Coronary artery (tissue), 2 donors: Measurements from ENCODE around the gene MADCAM1.

Source experiments
- DNase-seq: peaks from one replicate; pipeline ENCODE4 v3.0.0-alpha.2; 2017; ENCODE audit warnings: low spot score
- H3K27ac ChIP-seq, 2 donors: fragments of 200-600 bp; sonication (generic); one replicate each; pipeline ENCODE4 v1.5.1; 2016 to 2019
- H3K4me3 ChIP-seq: fragments of 200-600 bp; sonication (generic); 2 replicates; pipeline ENCODE4 v1.5.1; 2016; ENCODE audit warnings: mild to moderate bottlenecking, moderate library complexity
- TF ChIP-seq, protein P1 (sequence below): fragments of 200-600 bp; sonication (generic); IDR thresholded peaks from one replicate; pipeline ENCODE4 v1.5.1; 2019; ENCODE audit warnings: antibody characterized with exemption

The MADCAM1 gene

DNA sequence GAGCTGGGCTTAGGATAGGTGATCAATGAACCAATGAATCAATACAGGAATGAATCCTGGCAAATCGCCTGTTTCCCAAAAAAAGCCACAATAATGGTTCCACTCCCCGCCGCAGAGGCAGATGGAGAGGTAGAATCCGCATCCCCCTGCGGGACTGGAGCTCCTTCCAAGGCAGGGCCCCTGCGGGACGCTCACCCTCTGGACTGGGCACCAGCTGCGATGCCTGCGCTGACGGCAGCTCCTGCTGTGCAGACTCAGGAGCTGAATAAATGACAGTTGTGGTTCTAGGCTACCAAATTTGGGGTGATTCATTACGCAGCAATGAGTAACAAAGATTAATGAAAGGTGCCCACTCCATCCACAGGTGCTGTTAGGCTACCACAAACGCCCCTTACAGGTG, 26.4 kb downstream of the MADCAM1 start:
- no peak overlapping the region for H3K27ac ChIP-seq
- TF ChIP-seq, protein P1, sequence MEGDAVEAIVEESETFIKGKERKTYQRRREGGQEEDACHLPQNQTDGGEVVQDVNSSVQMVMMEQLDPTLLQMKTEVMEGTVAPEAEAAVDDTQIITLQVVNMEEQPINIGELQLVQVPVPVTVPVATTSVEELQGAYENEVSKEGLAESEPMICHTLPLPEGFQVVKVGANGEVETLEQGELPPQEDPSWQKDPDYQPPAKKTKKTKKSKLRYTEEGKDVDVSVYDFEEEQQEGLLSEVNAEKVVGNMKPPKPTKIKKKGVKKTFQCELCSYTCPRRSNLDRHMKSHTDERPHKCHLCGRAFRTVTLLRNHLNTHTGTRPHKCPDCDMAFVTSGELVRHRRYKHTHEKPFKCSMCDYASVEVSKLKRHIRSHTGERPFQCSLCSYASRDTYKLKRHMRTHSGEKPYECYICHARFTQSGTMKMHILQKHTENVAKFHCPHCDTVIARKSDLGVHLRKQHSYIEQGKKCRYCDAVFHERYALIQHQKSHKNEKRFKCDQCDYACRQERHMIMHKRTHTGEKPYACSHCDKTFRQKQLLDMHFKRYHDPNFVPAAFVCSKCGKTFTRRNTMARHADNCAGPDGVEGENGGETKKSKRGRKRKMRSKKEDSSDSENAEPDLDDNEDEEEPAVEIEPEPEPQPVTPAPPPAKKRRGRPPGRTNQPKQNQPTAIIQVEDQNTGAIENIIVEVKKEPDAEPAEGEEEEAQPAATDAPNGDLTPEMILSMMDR, result no peak
- peak; percentile 54 for DNase-seq
- no peak overlapping the region for H3K4me3 ChIP-seq

DNA sequence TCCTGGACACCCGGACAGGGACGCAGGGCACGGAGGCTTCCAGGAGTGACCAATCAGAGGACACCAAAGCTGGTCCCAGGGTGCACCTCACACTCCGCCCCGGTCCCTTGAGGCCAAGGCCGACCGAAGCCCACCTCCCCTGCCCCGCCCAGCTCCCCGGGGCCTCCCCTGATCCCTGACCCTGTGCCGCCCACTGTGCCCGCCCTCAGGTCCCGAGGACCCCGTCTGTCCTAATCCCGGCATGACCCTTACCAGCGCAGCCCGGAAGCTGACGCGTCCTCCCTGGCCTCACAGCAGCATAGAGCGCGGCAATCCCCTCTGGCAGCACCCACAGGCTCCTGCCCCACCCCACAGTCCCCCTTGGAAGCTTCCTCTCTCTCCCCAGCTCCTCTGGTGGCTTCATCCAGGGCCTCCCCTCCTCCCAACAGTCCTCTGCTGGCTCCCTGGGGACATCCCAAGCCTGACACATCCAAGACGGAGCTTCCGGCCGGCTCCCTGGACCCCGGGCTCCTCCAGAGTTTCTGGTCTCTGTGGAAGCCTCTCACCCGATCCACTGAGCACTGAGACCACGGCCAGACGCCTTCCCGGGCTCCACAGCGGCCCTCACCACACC, 27.9 kb downstream of the MADCAM1 start:
- Histone ChIP-seq H3K27ac (no peak overlapping the region), H3K4me3 (no peak overlapping the region)
- TF ChIP-seq, protein P1, result no peak
- peak; percentile 71 for DNase-seq

DNA sequence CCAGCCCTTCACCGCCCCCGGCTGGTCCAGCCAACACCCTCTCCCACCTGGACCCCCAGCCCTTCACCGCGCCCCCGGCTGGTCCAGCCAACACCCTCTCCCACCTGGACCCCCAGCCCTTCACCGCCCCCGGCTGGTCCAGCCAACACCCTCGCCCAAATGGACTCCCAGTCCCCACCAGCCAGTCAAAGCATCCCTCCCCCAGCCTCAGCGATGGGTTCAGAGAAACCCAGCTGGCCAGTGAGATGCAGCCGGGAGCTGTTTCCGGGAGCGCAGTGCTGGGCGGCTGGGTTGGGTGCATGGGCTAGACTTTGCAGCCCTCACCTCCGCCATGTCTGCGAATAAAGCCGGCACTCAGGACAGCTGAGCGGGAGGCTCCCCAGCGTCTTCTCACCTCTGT, 28.7 kb downstream of the MADCAM1 start:
- H3K4me3 ChIP-seq, result no peak overlapping the region
- TF ChIP-seq, protein P1, result no peak
- no peak for DNase-seq

DNA sequence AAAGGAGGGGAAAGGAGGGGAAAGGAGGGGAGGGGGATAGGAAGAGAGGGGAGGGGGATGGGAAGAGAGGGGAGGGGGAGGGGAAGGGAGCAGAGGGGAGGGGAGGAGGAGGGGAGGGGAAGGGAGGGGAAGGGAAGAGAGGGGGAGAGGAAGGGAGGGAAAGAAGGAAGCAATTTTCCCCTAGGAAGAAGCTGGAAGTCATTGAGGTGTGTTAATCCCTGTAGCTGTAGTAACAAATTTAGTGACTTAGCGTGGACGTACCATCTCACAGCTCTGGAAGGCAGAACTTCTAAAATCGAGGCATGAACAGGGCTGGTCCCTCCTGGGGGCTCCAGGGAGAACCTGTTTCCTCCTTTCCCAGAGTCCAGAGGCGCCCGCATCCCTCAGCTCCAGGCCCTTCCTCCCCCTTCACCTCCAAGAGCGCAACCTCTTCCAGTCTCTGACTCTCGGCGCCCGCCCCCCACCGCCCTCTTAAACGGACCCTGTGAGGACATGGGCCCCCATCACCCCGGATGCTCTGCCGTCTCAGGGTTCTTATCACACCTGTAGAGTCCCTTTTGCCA, 29.7 kb downstream of the MADCAM1 start:
- no peak overlapping the region for H3K4me3 ChIP-seq
- DNase-seq, result no peak
- TF ChIP-seq, protein P1, result no peak
- H3K27ac ChIP-seq, result no peak overlapping the region

More for the DNA sequence above, 28.7 kb downstream of the MADCAM1 start:
- no peak overlapping the region for H3K27ac ChIP-seq

DNA sequence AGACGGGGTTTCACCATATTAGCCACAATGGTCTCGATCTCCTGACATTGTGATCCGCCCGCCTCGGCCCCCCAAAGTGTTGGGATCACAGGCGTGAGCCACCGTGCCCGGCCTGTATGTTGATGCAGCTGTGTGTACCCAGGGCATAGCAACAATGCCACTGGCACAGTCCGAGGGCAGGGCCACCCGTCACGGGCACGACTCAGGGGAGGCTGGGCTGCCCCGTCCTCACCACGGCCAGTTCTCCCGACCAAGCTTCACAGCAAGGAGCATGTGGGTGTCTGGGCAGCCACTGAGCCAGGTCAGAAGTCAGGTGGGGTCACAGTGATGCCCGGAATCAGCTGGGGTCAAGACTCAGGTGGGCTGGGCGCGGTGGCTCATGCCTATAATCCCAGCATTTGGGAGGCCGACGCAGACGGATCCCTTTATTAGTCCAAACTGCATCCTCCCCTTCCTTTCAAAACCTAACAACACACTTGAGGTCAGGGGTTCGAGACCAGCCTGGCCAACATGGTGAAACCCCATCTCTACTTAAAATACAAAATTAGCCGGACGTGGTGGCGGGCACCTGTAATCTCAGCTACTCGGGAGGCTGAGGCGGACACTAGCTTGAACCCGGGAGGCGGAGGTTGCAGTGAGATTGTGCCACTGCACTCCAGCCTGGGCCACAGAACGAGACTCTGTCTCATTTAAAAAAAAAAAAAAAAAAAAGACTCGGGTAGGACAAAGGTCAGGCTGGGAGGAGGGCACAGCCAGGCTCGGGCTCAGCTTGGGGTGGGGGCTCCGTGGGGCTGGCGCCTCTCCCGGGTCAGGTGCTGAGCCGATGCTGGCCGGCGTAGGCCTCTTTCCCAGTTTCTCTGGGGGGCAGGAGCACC, 34.1 kb downstream of the MADCAM1 start:
- Histone ChIP-seq H3K27ac (peak overlapping the region; percentile 91 to 97), H3K4me3 (peak overlapping the region; percentile 94)
- TF ChIP-seq, protein P1, result no peak
- DNase-seq, result no peak

DNA sequence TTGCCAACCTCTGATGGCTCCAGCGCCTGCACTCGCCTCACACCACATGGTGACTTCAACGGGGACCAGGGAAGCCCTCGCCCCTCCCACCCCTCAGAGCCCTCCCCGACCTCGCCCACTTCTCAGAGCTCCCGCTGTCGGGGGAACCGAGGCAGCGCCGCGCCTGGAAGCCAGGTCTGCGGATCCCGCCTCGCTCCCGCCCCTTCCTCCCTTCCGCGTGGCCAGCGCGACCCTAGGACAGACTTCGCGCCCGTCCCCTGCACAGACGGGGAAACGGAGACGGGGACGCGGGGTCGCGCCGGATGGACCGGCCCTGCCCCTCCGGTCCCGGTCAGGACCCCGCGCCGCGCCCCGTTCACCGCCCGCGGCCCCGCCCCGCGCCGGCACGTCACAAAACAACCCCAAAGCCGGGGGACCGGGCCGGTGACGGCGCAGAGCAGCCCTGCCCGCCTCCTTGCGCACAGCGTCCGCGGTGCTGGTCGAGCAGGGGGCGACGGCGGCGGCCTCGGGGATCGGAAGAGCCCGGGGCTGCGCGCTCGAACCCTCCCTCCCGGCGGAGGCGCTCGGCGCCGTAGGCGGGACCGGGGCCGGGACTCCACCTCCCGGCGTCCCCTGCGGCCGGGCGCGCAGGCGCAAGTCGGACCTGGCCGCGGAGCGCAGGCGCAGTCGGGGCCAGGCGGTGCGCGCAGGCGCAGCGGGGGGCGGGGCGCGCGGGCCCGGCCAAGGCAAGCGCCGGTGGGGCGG, 34.9 kb downstream of the MADCAM1 start:
- peak overlapping the region; percentile 91 to 97 for H3K27ac ChIP-seq
- H3K4me3 ChIP-seq, result peak overlapping the region; percentile 94
- TF ChIP-seq, protein P1, result no peak
- peak; percentile 83 for DNase-seq
